ENCODE data around the gene ADH4. TPM values are rescaled to one million over a fixed set of nuclear protein-coding genes. Genes with fewer than 3 reads are reported as not detected.

ADH4 gene
- total RNA-seq, 1 experiment from 2014 or later = not detected

DNA sequence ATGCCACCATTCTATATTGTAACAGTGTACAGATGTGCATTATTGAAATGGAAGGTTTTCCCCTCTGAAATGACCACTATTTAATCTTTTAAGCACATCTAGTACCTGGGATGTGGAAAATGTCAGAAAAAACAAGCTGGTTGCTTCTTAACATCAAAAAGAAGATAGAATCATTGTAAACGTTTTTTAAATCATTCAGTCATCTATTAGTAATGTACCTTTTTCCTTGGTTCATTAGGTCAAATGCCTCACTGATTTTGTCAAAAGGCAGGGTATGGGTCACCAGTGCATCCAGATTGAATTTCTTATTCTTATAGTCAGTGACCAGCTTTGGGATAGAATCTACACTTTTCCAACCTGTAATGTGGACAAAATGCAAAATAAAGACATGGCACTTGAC is 17.7 kb downstream of the ADH4 start:
- H2BK20ac ChIP-seq (ENCODE audit: low read depth, low read length, poor library complexity, severe bottlenecking) = no peak overlapping the region
- H3K56ac ChIP-seq (ENCODE audit: insufficient read length, low read depth, low read length) = no peak overlapping the region
- DNase-seq = no peak
- no peak overlapping the region for H3K4me2 ChIP-seq (ENCODE audit: insufficient read depth, insufficient read length, low read length)
- no peak overlapping the region for H3K27ac ChIP-seq (ENCODE audit: insufficient read length, low read depth, low read length)
- no peak overlapping the region for H3K9ac ChIP-seq (ENCODE audit: extremely low read depth, insufficient read length, low read length)
- no peak overlapping the region for H2BK5ac ChIP-seq (ENCODE audit: insufficient read length, low read length)
- no peak overlapping the region for H3K14ac ChIP-seq (ENCODE audit: insufficient read depth, low read length)
- no peak overlapping the region for H3K27ac Mint-ChIP-seq
- no peak overlapping the region for H3K23ac ChIP-seq (ENCODE audit: insufficient read length, low read depth, low read length)
- H3K79me1 ChIP-seq (ENCODE audit: insufficient read depth, low read depth, low read length, poor library complexity, severe bottlenecking) = no peaks in the 10 kb centered on the region
- no peak overlapping the region for H2BK12ac ChIP-seq (ENCODE audit: insufficient read length, low read depth, low read length)
- no peaks in the 10 kb centered on the region for H3K4me1 ChIP-seq (ENCODE audit: insufficient read depth, low read length)
- no peaks in the 10 kb centered on the region for H3K27me3 ChIP-seq (ENCODE audit: insufficient read depth, low read length)
- H3K79me2 ChIP-seq (ENCODE audit: insufficient read depth, low read length) = no peaks in the 10 kb centered on the region
- H3K36me3 Mint-ChIP-seq (ENCODE audit: insufficient read depth in 1 of 3, low read depth in 3 of 3) = peaks cover 5 to 13% (median 10%) of the 10 kb centered on the region in 3 experiments
- no CpG with 5 or more reads among the region's 1 CpG for WGBS (ENCODE audit: extremely low coverage, insufficient read length, low lambda C conversion rate)
- no peak overlapping the region for H2AK5ac ChIP-seq (ENCODE audit: insufficient read length, low read length)
- TF ChIP-seq, protein P1, sequence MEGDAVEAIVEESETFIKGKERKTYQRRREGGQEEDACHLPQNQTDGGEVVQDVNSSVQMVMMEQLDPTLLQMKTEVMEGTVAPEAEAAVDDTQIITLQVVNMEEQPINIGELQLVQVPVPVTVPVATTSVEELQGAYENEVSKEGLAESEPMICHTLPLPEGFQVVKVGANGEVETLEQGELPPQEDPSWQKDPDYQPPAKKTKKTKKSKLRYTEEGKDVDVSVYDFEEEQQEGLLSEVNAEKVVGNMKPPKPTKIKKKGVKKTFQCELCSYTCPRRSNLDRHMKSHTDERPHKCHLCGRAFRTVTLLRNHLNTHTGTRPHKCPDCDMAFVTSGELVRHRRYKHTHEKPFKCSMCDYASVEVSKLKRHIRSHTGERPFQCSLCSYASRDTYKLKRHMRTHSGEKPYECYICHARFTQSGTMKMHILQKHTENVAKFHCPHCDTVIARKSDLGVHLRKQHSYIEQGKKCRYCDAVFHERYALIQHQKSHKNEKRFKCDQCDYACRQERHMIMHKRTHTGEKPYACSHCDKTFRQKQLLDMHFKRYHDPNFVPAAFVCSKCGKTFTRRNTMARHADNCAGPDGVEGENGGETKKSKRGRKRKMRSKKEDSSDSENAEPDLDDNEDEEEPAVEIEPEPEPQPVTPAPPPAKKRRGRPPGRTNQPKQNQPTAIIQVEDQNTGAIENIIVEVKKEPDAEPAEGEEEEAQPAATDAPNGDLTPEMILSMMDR (conservative IDR thresholded peaks at IDR 0.05) = no peak
- no peak overlapping the region for H4K5ac ChIP-seq (ENCODE audit: insufficient read length, low read depth, low read length)
- H3K4me3 Mint-ChIP-seq = no peak overlapping the region
- no peaks in the 10 kb centered on the region for H3K9me3 ChIP-seq (ENCODE audit: control insufficient read depth, low read depth, low read length)
- H2BK120ac ChIP-seq (ENCODE audit: low read depth, low read length, poor library complexity, severe bottlenecking) = no peak overlapping the region
- H3K9me3 Mint-ChIP-seq = peaks cover 12 to 19% of the 10 kb centered on the region in 2 experiments
- peaks cover 0 to 3% of the 10 kb centered on the region in 2 experiments; a peak in 1 of 4 replicates for H3K4me1 Mint-ChIP-seq
- no peaks in the 10 kb centered on the region for H3K27me3 Mint-ChIP-seq (ENCODE audit: low read depth)
- H3T11ph ChIP-seq (ENCODE audit: low read length) = no peak overlapping the region
- H2AFZ ChIP-seq (ENCODE audit: low read length) = no peak overlapping the region
- no peaks in the 10 kb centered on the region for H3K23me2 ChIP-seq (ENCODE audit: insufficient read length, low read depth, low read length, poor library complexity, severe bottlenecking)
- no peaks in the 10 kb centered on the region for H4K20me1 ChIP-seq (ENCODE audit: control insufficient read depth, insufficient read depth, insufficient read length)
- H4K91ac ChIP-seq (ENCODE audit: insufficient read length, low read depth, low read length) = no peak overlapping the region
- no peak overlapping the region for H2BK15ac ChIP-seq (ENCODE audit: low read depth, low read length)
- H3K4ac ChIP-seq (ENCODE audit: low read depth, low read length) = no peak overlapping the region
- H4K8ac ChIP-seq (replicated peaks; ENCODE audit: insufficient read length, low read depth, low read length) = no peak overlapping the region
- no peak overlapping the region for H3K18ac ChIP-seq (ENCODE audit: insufficient read length, low read depth, low read length)
